Left ventricle myocardium inferior (tissue), 1 donor: ENCODE data around the gene PLP2. TPM values are rescaled to one million over a fixed set of nuclear protein-coding genes. Genes with fewer than 3 reads are reported as not detected.

Source experiments
- DNase-seq: peaks from one replicate; pipeline ENCODE4 v3.0.0-alpha.2; 2020
- H3K27ac ChIP-seq: fragments of 200-600 bp; replicated peaks from 2 replicates; pipeline ENCODE4 v1.8.0; 2021
- H3K27me3 ChIP-seq: fragments of 200-600 bp; 2 replicates; pipeline ENCODE4 v1.8.0; 2021; ENCODE audit warnings: low read depth
- H3K36me3 ChIP-seq: fragments of 200-600 bp; 2 replicates; pipeline ENCODE4 v1.8.0; 2021
- H3K4me1 ChIP-seq: fragments of 200-600 bp; 2 replicates; pipeline ENCODE4 v1.8.0; 2021
- H3K4me3 ChIP-seq: fragments of 200-600 bp; 2 replicates; pipeline ENCODE4 v1.8.0; 2021; ENCODE audit warnings: mild to moderate bottlenecking, moderate library complexity
- H3K9me3 ChIP-seq: fragments of 200-600 bp; replicated peaks from 2 replicates; pipeline ENCODE4 v1.8.0; 2021
- intact Hi-C: fragments of 100-400 bp; cut with micrococcal nuclease; formaldehyde crosslinking; loops from one replicate; pipeline ENCODE4 v1.11.0; 2022
- total RNA-seq: library from RNA; stranded (reverse); fragmentation: NEBNext Ultra II Directional; extraction: Animal tissue kit (Norgen Biotek cat#: 25700); gene quantifications from one replicate; pipeline ENCODE4 v1.2.1, GENCODE V29; 2021
- TF ChIP-seq, protein P1 (sequence below): fragments of 200-600 bp; IDR thresholded peaks from 2 replicates; pipeline ENCODE4 v1.8.0; 2021; ENCODE audit warnings: antibody characterized with exemption, mild to moderate bottlenecking, borderline replicate concordance
- donor health status: DM: no; HTN: yes; CAD: no; lungs with severe emphysema.

The PLP2 gene
- total RNA-seq, 1 donor from 2014 or later = 42.1 TPM

DNA sequence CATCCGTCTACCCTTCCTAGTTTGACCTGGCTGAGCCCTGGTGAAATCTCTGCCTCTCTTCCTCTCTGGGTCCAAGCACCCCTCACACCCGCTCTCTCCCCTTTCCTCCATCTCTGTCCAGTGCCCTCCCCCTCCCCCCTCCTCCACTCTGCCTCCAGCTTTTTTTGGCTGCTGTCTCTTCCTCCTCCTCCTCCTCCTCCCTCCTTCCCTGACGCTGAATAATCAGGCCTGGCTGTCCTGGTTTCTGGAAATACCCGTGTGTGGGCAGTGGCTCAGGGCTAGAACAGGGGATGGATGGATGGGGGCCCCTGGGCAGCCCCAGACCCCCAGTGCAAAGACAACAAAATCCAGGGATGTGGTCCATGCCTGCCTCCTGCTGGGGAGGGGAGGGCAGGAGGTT, 33.0 kb downstream of the PLP2 start:
- intact Hi-C loops = no loop called here
- H3K27me3 ChIP-seq = no peaks in the 10 kb centered on the region
- no peaks in the 10 kb centered on the region for H3K9me3 ChIP-seq
- H3K4me1 ChIP-seq = peaks cover 6% of the 10 kb centered on the region
- H3K36me3 ChIP-seq = no peaks in the 10 kb centered on the region
- no peak overlapping the region for H3K4me3 ChIP-seq
- DNase-seq = no peak
- TF ChIP-seq, protein P1, sequence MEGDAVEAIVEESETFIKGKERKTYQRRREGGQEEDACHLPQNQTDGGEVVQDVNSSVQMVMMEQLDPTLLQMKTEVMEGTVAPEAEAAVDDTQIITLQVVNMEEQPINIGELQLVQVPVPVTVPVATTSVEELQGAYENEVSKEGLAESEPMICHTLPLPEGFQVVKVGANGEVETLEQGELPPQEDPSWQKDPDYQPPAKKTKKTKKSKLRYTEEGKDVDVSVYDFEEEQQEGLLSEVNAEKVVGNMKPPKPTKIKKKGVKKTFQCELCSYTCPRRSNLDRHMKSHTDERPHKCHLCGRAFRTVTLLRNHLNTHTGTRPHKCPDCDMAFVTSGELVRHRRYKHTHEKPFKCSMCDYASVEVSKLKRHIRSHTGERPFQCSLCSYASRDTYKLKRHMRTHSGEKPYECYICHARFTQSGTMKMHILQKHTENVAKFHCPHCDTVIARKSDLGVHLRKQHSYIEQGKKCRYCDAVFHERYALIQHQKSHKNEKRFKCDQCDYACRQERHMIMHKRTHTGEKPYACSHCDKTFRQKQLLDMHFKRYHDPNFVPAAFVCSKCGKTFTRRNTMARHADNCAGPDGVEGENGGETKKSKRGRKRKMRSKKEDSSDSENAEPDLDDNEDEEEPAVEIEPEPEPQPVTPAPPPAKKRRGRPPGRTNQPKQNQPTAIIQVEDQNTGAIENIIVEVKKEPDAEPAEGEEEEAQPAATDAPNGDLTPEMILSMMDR = no peak
- H3K27ac ChIP-seq = no peak overlapping the region

DNA sequence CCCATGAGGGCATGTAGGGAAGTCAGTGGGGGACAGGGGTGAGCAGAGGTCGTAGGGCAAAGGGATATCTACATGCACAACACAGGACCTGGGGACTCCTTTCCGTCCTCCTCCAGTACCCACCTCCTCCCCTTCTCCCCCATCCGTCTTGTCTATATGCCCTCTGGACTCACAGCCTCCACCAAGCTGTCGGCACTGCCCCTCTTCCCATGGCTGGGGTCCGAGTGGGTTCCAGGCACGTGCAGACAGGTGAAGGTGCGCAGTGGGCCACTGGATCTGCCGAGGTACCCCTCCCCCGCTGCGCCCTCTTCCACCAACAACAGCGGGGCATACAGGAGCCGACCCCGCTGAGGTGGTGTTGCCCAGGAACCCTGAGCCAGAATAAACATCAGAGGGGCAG, 33.7 kb downstream of the PLP2 start:
- H3K27me3 ChIP-seq = no peaks in the 10 kb centered on the region
- no peaks in the 10 kb centered on the region for H3K9me3 ChIP-seq
- no peak overlapping the region for H3K27ac ChIP-seq
- H3K36me3 ChIP-seq = no peaks in the 10 kb centered on the region
- peaks cover 3% of the 10 kb centered on the region for H3K4me1 ChIP-seq
- H3K4me3 ChIP-seq = no peak overlapping the region
- DNase-seq = no peak
- TF ChIP-seq, protein P1 = no peak
- intact Hi-C loops = no loop called here

DNA sequence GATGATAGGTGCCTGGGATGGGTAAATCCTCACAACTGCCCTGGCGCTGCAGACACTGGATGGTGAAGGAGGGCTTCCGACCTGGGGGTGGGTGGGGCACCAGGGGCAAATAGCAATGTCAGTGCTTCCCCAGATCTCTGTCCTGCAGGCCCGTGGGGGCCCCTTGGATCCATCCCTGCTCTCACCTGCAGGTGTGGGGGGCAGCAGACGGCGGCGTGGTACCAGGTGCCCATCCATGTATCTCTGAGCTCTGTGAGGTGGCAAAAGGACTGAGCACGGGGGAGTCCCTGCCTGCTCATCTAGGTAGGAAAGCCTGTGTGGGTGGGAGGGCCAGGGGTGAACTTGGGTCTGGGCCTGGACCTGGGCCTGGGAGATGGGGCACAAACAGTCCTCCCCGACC, 34.8 kb downstream of the PLP2 start:
- TF ChIP-seq, protein P1 = no peak
- DNase-seq = no peak
- Histone ChIP-seq H3K4me3 (no peak overlapping the region), H3K9me3 (no peaks in the 10 kb centered on the region), H3K36me3 (no peaks in the 10 kb centered on the region), H3K4me1 (no peaks in the 10 kb centered on the region), H3K27ac (no peak overlapping the region), H3K27me3 (no peaks in the 10 kb centered on the region)
- intact Hi-C loops = no loop called here

DNA sequence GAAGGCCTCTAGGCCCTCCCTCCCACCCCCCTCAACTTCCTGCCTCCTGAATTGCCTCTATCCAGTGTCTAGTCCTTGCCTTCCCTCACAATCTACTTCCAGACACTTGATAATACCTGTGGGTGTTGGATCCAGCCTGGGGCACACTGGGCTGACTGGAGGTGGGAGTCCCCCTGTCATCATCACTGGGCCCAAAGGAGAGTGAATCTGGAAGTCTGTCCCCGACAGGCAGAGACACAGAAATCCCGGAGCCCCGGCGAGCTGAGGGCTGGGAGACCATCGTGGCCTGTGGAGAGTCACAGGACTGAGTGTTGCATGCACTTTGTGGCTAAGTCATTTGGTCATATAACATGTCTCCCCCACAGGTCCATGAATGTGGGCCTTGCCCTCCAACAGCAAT, 36.7 kb downstream of the PLP2 start:
- Histone ChIP-seq H3K4me3 (no peak overlapping the region), H3K36me3 (no peaks in the 10 kb centered on the region), H3K4me1 (no peaks in the 10 kb centered on the region), H3K9me3 (no peaks in the 10 kb centered on the region), H3K27ac (no peak overlapping the region), H3K27me3 (no peaks in the 10 kb centered on the region)
- intact Hi-C loops = no loop called here
- TF ChIP-seq, protein P1 = no peak
- DNase-seq = no peak

DNA sequence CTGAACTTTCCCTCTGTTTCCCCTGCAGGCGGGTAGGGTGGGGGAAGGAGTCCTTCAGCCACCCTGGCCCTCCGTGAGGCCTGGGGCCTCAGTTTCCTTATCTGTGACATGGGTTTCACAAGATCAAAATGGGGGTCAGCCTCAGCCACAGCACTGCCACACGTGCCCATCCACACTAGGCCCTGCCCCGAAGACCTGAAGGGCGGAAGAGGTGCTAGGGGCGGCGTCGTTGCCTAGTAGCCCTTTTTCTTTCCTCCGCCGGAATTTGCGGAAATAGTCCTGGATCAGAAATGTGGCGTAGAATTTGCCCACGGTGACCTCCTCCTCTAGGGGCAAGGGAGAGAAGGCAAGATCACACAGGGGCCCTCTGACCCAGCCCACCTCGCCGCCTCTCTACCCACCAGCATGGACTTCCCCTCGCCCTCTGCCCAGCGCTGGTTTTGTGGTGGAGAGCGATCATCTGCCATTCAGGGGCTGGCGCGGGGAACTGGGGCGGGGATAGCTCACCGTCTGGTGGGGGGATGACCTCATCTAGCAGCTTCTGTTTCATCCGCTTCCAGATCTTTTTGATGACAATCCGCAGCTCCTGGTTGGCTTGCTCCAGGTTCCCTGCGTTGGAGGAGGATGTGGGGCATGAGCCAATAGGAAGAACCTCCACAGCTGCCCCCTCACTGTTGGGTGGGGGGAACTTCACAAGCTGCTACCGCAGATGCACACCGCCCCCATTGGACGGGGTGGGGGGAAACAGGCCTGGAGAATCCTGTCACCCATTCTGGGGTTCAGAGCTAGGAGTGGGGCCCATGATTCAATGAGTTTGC, 37.9 kb downstream of the PLP2 start:
- H3K9me3 ChIP-seq = no peaks in the 10 kb centered on the region
- H3K27ac ChIP-seq = no peak overlapping the region
- H3K36me3 ChIP-seq = no peaks in the 10 kb centered on the region
- H3K27me3 ChIP-seq = no peaks in the 10 kb centered on the region
- TF ChIP-seq, protein P1 = no peak
- peak overlapping the region; percentile 25 for H3K4me3 ChIP-seq
- intact Hi-C loops = no loop called here
- H3K4me1 ChIP-seq = no peaks in the 10 kb centered on the region
- DNase-seq = no peak
